ENCODE results near the gene POLR3A. TPM values are rescaled to one million over a fixed set of nuclear protein-coding genes. Genes with fewer than 3 reads are reported as not detected.
A peak's percentile ranks its signal among the peaks of the same experiment; 100 is the strongest.

The POLR3A gene
- total RNA-seq, 1 donor from 2014 or later: 12.6 TPM

GRCh38 chr10:77969114-77969513, 60.2 kb downstream of the POLR3A start:
- no peak for ATAC-seq
- intact Hi-C loops (cut with DNase I): loop anchor here (5.0 kb wide), 1 partner anchor 558 kb away; no protein-coding TSS in a partner anchor
- DNase-seq (ENCODE audit: low spot score): no peak

GRCh38 chr10:77967611-77968022, 61.7 kb downstream of the POLR3A start:
- ATAC-seq: no peak
- no peak for DNase-seq (ENCODE audit: low spot score)
- intact Hi-C loops (cut with DNase I): loop anchor here (5.0 kb wide), 1 partner anchor 560 kb away; no protein-coding TSS in a partner anchor

- intact Hi-C loops (cut with DNase I): loop anchor here (5.0 kb wide), 1 partner anchor 562 kb away; no protein-coding TSS in a partner anchor
- ATAC-seq: no peak
These were observed 64.0 kb downstream of the POLR3A start for GRCh38 chr10:77965294-77965693.

GRCh38 chr10:77964811-77965210, 64.5 kb downstream of the POLR3A start:
- intact Hi-C loops (cut with DNase I): loop anchor here (5.0 kb wide), 1 partner anchor 562 kb away; no protein-coding TSS in a partner anchor
- ATAC-seq (no peak), DNase-seq (ENCODE audit: low spot score) (no peak)

More at GRCh38 chr10:77965294-77965693, 64.0 kb downstream of the POLR3A start:
- no peak for DNase-seq (ENCODE audit: low spot score)

- no peak for ATAC-seq
These were observed 65.4 kb downstream of the POLR3A start for GRCh38 chr10:77963901-77964300.

GRCh38 chr10:77962350-77963146, 66.8 kb downstream of the POLR3A start:
- ATAC-seq (no peak), DNase-seq (ENCODE audit: low spot score) (no peak)
- intact Hi-C loops (cut with DNase I): no loop called here

More at GRCh38 chr10:77963901-77964300, 65.4 kb downstream of the POLR3A start:
- DNase-seq (ENCODE audit: low spot score): no peak
- intact Hi-C loops (cut with DNase I): no loop called here

- no peak for ATAC-seq
- no peak for DNase-seq (ENCODE audit: low spot score)
- intact Hi-C loops (cut with DNase I): no loop called here
These were observed 67.6 kb downstream of the POLR3A start for GRCh38 chr10:77961668-77962067.

GRCh38 chr10:77960829-77961329, 68.4 kb downstream of the POLR3A start:
- ATAC-seq (no peak), DNase-seq (ENCODE audit: low spot score) (no peak)
- intact Hi-C loops (cut with DNase I): no loop called here

- no peak for DNase-seq (ENCODE audit: low spot score)
- ATAC-seq: no peak
- intact Hi-C loops (cut with DNase I): no loop called here
These were observed 69.3 kb downstream of the POLR3A start for GRCh38 chr10:77959887-77960455.

- intact Hi-C loops (cut with DNase I): no loop called here
- no peak for DNase-seq (ENCODE audit: low spot score)
- ATAC-seq: no peak
These were observed 69.9 kb downstream of the POLR3A start for GRCh38 chr10:77959384-77959783.

GRCh38 chr10:77955136-77955535, 74.2 kb downstream of the POLR3A start:
- intact Hi-C loops (cut with DNase I): no loop called here
- DNase-seq (ENCODE audit: low spot score) (no peak), ATAC-seq (no peak)

GRCh38 chr10:77949167-77949566, 80.1 kb downstream of the POLR3A start:
- DNase-seq (ENCODE audit: low spot score) (no peak), ATAC-seq (no peak)
- intact Hi-C loops (cut with DNase I): no loop called here

GRCh38 chr10:77946084-77946483, 83.2 kb downstream of the POLR3A start:
- ATAC-seq: no peak
- no peak for DNase-seq (ENCODE audit: low spot score)
- intact Hi-C loops (cut with DNase I): no loop called here

GRCh38 chr10:77944519-77944918, 84.8 kb downstream of the POLR3A start:
- DNase-seq (ENCODE audit: low spot score): no peak
- intact Hi-C loops (cut with DNase I): no loop called here
- no peak for ATAC-seq

GRCh38 chr10:77943121-77943901, 86.0 kb downstream of the POLR3A start:
- no peak for DNase-seq (ENCODE audit: low spot score)
- ATAC-seq: no peak

GRCh38 chr10:77941790-77942189, 87.5 kb downstream of the POLR3A start:
- intact Hi-C loops (cut with DNase I): no loop called here
- ATAC-seq: no peak
- DNase-seq (ENCODE audit: low spot score): no peak

More at GRCh38 chr10:77943121-77943901, 86.0 kb downstream of the POLR3A start:
- intact Hi-C loops (cut with DNase I): no loop called here

- intact Hi-C loops (cut with DNase I): no loop called here
- no peak for DNase-seq (ENCODE audit: low spot score)
- no peak for ATAC-seq
These were observed 88.7 kb downstream of the POLR3A start for GRCh38 chr10:77940627-77941026.

- intact Hi-C loops (cut with DNase I): no loop called here
- DNase-seq (ENCODE audit: low spot score): no peak
- ATAC-seq: no peak
These were observed 89.1 kb downstream of the POLR3A start for GRCh38 chr10:77940225-77940624.

GRCh38 chr10:77939561-77940001, 89.7 kb downstream of the POLR3A start:
- peak; percentile 94 for ATAC-seq
- intact Hi-C loops (cut with DNase I): no loop called here
- peak; percentile 70 for DNase-seq (ENCODE audit: low spot score)

Measured in sciatic nerve (tissue), 2 donors.